Neural progenitor cell (in vitro differentiated cells): ENCODE measurements around the gene KLF11. TPM values are rescaled to one million over a fixed set of nuclear protein-coding genes. Genes with fewer than 3 reads are reported as not detected.

Experiments
- DNase-seq: peaks from one replicate; pipeline ENCODE4 v3.0.0-alpha.2; 2016; ENCODE audit warnings: low spot score
- H2AFZ ChIP-seq: fragments of 200-600 bp; sonication (generic); replicated peaks from 2 replicates; pipeline ENCODE4 v1.6.1; 2016; ENCODE audit warnings: antibody characterized with exemption
- H3F3A ChIP-seq: fragments of 200-600 bp; sonication (generic); 2 replicates; pipeline ENCODE4 v1.6.1; 2016; ENCODE audit warnings: antibody characterized with exemption, low read depth
- H3K27ac ChIP-seq: fragments of 200-600 bp; sonication (generic); 2 replicates; pipeline ENCODE4 v1.5.1; 2016; ENCODE audit warnings: mild to moderate bottlenecking
- H3K27me3 ChIP-seq: fragments of 200-600 bp; sonication (generic); 2 replicates; pipeline ENCODE4 v1.6.1; 2016; ENCODE audit warnings: mild to moderate bottlenecking, moderate library complexity
- H3K36me3 ChIP-seq: fragments of 200-600 bp; sonication (generic); 2 replicates; pipeline ENCODE4 v1.5.1; 2016
- H3K4me1 ChIP-seq: fragments of 200-600 bp; sonication (generic); 2 replicates; pipeline ENCODE4 v1.6.1; 2016; ENCODE audit warnings: mixed run types
- H3K4me2 ChIP-seq: fragments of 200-600 bp; sonication (generic); 2 replicates; pipeline ENCODE4 v1.6.1; 2016
- H3K4me3 ChIP-seq: fragments of 200-600 bp; sonication (generic); 2 replicates; pipeline ENCODE4 v1.5.1; 2016
- H3K79me2 ChIP-seq: fragments of 200-600 bp; sonication (generic); 2 replicates; pipeline ENCODE4 v1.6.1; 2016; ENCODE audit warnings: low read depth
- H3K9ac ChIP-seq: fragments of 200-600 bp; sonication (generic); 2 replicates; pipeline ENCODE4 v1.6.1; 2016
- H3K9me3 ChIP-seq: fragments of 200-600 bp; sonication (generic); 2 replicates; pipeline ENCODE4 v1.5.1; 2016; ENCODE audit warnings: low read depth
- H4K20me1 ChIP-seq: fragments of 200-600 bp; sonication (generic); 2 replicates; pipeline ENCODE4 v1.6.1; 2016; ENCODE audit warnings: low read depth
- H3K27ac Mint-ChIP-seq: 3 replicates; pipeline ENCODE4 v1.8.0; 2021; ENCODE audit warnings: mixed read lengths
- H3K27me3 Mint-ChIP-seq: 2 replicates; pipeline ENCODE4 v1.8.0; 2022; ENCODE audit warnings: low read depth, mild to moderate bottlenecking, inconsistent platforms, moderate library complexity, mixed read lengths; ENCODE audit not compliant: insufficient read depth
- H3K36me3 Mint-ChIP-seq: 3 replicates; pipeline ENCODE4 v1.8.0; 2021; ENCODE audit warnings: mixed read lengths
- H3K4me1 Mint-ChIP-seq: 3 replicates; pipeline ENCODE4 v1.8.0; 2021; ENCODE audit warnings: mixed read lengths
- H3K4me3 Mint-ChIP-seq: 3 replicates; pipeline ENCODE4 v1.8.0; 2021; ENCODE audit warnings: mild to moderate bottlenecking, moderate library complexity, mixed read lengths
- H3K9me3 Mint-ChIP-seq: 3 replicates; pipeline ENCODE4 v1.8.0; 2020; ENCODE audit warnings: mixed read lengths
- CTCF ChIP-seq: fragments of 200-600 bp; sonication (generic); IDR thresholded peaks from 2 replicates; pipeline ENCODE4 v1.5.1; 2017; ENCODE audit warnings: antibody characterized with exemption, mild to moderate bottlenecking
- EZH2 ChIP-seq: fragments of 200-600 bp; sonication (generic); IDR thresholded peaks from 2 replicates; pipeline ENCODE4 v1.6.1; 2017; ENCODE audit warnings: antibody characterized with exemption, mild to moderate bottlenecking, moderate library complexity
- EZH2phosphoT487 ChIP-seq: fragments of 200-600 bp; sonication (generic); IDR thresholded peaks from 2 replicates; pipeline ENCODE4 v1.6.1; 2017; ENCODE audit warnings: antibody characterized with exemption
- total RNA-seq: library from RNA; depleted of rRNA; stranded (reverse); fragments of >200 nt; gene quantifications from 2 replicates; pipeline ENCODE4 v1.2.3, GENCODE V29; 2015; ENCODE audit warnings: low replicate concordance

Gene KLF11
- total RNA-seq, 1 donor from 2014 or later, result 9.7 TPM

- Histone ChIP-seq H3K9ac (no peak overlapping the region), H3K27me3 (no peaks in the 10 kb centered on the region), H3K4me3 (no peak overlapping the region), H4K20me1 (no peaks in the 10 kb centered on the region), H3K4me1 (no peaks in the 10 kb centered on the region), H2AFZ (no peak overlapping the region), H3K4me2 (no peak overlapping the region), H3F3A (no peaks in the 10 kb centered on the region), H3K9me3 (no peaks in the 10 kb centered on the region), H3K79me2 (no peaks in the 10 kb centered on the region), H3K27ac (no peak overlapping the region), H3K36me3 (no peaks in the 10 kb centered on the region)
- Mint-ChIP-seq H3K9me3 (no peaks in the 10 kb centered on the region), H3K4me3 (no peak overlapping the region), H3K27ac (no peak overlapping the region), H3K36me3 (no peaks in the 10 kb centered on the region), H3K4me1 (peaks cover 15% of the 10 kb centered on the region), H3K27me3 (peaks cover 9% of the 10 kb centered on the region)
- TF ChIP-seq CTCF, result no peak
- TF ChIP-seq EZH2phosphoT487, result no peak
- TF ChIP-seq EZH2, result no peak
- DNase-seq, result no peak
These were observed 42.8 kb upstream of the KLF11 start for GRCh38 chr2:10000541-10000940.

DNA sequence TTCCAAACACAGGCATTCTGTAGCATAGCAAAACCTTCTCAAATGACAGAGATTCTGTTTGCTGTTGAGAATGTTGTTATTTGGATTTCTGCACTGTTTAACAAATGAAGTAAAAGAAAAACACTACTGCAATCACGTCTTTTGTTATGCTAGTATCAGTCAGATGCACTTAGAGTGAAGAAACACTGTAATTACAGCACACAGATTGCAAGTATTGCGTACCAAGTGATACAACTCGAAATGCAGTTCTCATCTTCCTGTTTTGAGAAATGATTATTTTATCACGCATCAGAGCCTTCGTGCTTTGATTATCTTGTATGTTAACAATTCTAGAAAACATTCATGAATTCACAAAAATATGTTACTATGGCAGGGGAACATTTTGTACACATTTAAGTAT is 41.8 kb upstream of the KLF11 start:
- Histone ChIP-seq H3F3A (no peaks in the 10 kb centered on the region), H3K4me3 (no peak overlapping the region), H3K36me3 (no peaks in the 10 kb centered on the region), H3K9ac (no peak overlapping the region), H2AFZ (no peak overlapping the region), H3K27me3 (no peaks in the 10 kb centered on the region), H3K27ac (no peak overlapping the region), H4K20me1 (no peaks in the 10 kb centered on the region), H3K9me3 (no peaks in the 10 kb centered on the region), H3K4me2 (no peak overlapping the region), H3K4me1 (no peaks in the 10 kb centered on the region), H3K79me2 (no peaks in the 10 kb centered on the region)
- H3K9me3 Mint-ChIP-seq, result no peaks in the 10 kb centered on the region
- no peak overlapping the region for H3K4me3 Mint-ChIP-seq
- TF ChIP-seq EZH2phosphoT487, result no peak
- no peak for TF ChIP-seq CTCF
- TF ChIP-seq EZH2, result no peak
- H3K27me3 Mint-ChIP-seq, result peaks cover 11% of the 10 kb centered on the region
- no peak for DNase-seq
- H3K36me3 Mint-ChIP-seq, result no peaks in the 10 kb centered on the region
- H3K27ac Mint-ChIP-seq, result no peak overlapping the region
- H3K4me1 Mint-ChIP-seq, result peaks cover 6% of the 10 kb centered on the region

GRCh38 chr2:10002109-10002508 is 41.2 kb upstream of the KLF11 start:
- DNase-seq, result no peak
- Histone ChIP-seq H3K27ac (no peak overlapping the region), H3K4me1 (no peaks in the 10 kb centered on the region), H2AFZ (no peak overlapping the region), H3K4me2 (no peak overlapping the region), H3K79me2 (no peaks in the 10 kb centered on the region), H3K9me3 (no peaks in the 10 kb centered on the region), H3K36me3 (no peaks in the 10 kb centered on the region), H3K27me3 (no peaks in the 10 kb centered on the region), H4K20me1 (no peaks in the 10 kb centered on the region), H3F3A (no peaks in the 10 kb centered on the region), H3K9ac (no peak overlapping the region), H3K4me3 (no peak overlapping the region)
- Mint-ChIP-seq H3K27ac (no peak overlapping the region), H3K4me3 (no peak overlapping the region), H3K36me3 (no peaks in the 10 kb centered on the region), H3K4me1 (peaks cover 6% of the 10 kb centered on the region), H3K27me3 (peaks cover 9% of the 10 kb centered on the region), H3K9me3 (no peaks in the 10 kb centered on the region)
- TF ChIP-seq EZH2phosphoT487 (no peak), CTCF (no peak), EZH2 (no peak)

- Histone ChIP-seq H3K4me3 (no peak overlapping the region), H3K36me3 (no peaks in the 10 kb centered on the region), H3K9me3 (no peaks in the 10 kb centered on the region), H3F3A (no peaks in the 10 kb centered on the region), H3K27me3 (no peaks in the 10 kb centered on the region), H3K9ac (no peak overlapping the region), H4K20me1 (no peaks in the 10 kb centered on the region), H3K27ac (no peak overlapping the region), H3K4me2 (no peak overlapping the region), H3K79me2 (no peaks in the 10 kb centered on the region), H3K4me1 (no peaks in the 10 kb centered on the region), H2AFZ (no peak overlapping the region)
- Mint-ChIP-seq H3K27me3 (peaks cover 9% of the 10 kb centered on the region), H3K36me3 (no peaks in the 10 kb centered on the region), H3K4me1 (peaks cover 11% of the 10 kb centered on the region), H3K27ac (no peak overlapping the region), H3K9me3 (no peaks in the 10 kb centered on the region), H3K4me3 (no peak overlapping the region)
- no peak for DNase-seq
- TF ChIP-seq CTCF (no peak), EZH2phosphoT487 (no peak), EZH2 (no peak)
These were observed 40.7 kb upstream of the KLF11 start for GRCh38 chr2:10002681-10003080.
